GM20000 (cell line): ENCODE results near the gene SFMBT2.

Source experiments
- DNase-seq: peaks from one replicate; pipeline ENCODE4 v3.0.0; 2012; ENCODE audit warnings: low spot score
- CTCF ChIP-seq: IDR thresholded peaks from 2 replicates; pipeline ENCODE4 v1.5.1; 2012; ENCODE audit warnings: mild to moderate bottlenecking, control low read depth; ENCODE audit errors: extremely low read depth, missing control alignments

Gene SFMBT2

GRCh38 chr10:7350541-7351195, 60.2 kb downstream of the SFMBT2 start:
- TF ChIP-seq CTCF, result no peak
- DNase-seq, result no peak

- TF ChIP-seq CTCF, result no peak
- no peak for DNase-seq
These were observed 65.1 kb downstream of the SFMBT2 start for GRCh38 chr10:7345717-7346116.

- no peak for DNase-seq
- no peak for TF ChIP-seq CTCF
These were observed 67.8 kb downstream of the SFMBT2 start for GRCh38 chr10:7343040-7343439.

GRCh38 chr10:7340179-7340874, 70.5 kb downstream of the SFMBT2 start:
- no peak for TF ChIP-seq CTCF
- no peak for DNase-seq

- no peak for TF ChIP-seq CTCF
- DNase-seq, result no peak
These were observed 71.3 kb downstream of the SFMBT2 start for GRCh38 chr10:7339510-7339909.

GRCh38 chr10:7338469-7338868, 72.4 kb downstream of the SFMBT2 start:
- no peak for TF ChIP-seq CTCF
- no peak for DNase-seq

GRCh38 chr10:7337431-7338171, 73.2 kb downstream of the SFMBT2 start:
- peak; percentile 44 for DNase-seq

More at GRCh38 chr10:7337431-7338171, 73.2 kb downstream of the SFMBT2 start:
- TF ChIP-seq CTCF, result no peak
